Activated T-cell treated with anti-CD3 and anti-CD28 coated beads for 1 hour (primary cell): ENCODE results near the gene IL1R1.

Source experiments
- DNase-seq: peaks from one replicate; pipeline ENCODE4 v3.0.0-alpha.2; 2020; ENCODE audit warnings: low read depth

The IL1R1 gene

GRCh38 chr2:102171946-102172345, 29.4 kb downstream of the IL1R1 start:
- DNase-seq = no peak

- no peak for DNase-seq
Measured at GRCh38 chr2:102172745-102173144, 30.2 kb downstream of the IL1R1 start.

- DNase-seq = no peak
Measured at GRCh38 chr2:102176172-102176571, 33.6 kb downstream of the IL1R1 start.

- no peak for DNase-seq
Measured at GRCh38 chr2:102177814-102178478, 35.4 kb downstream of the IL1R1 start.

GRCh38 chr2:102179061-102179460, 36.5 kb downstream of the IL1R1 start:
- DNase-seq = no peak

GRCh38 chr2:102179788-102180686, 37.5 kb downstream of the IL1R1 start:
- no peak for DNase-seq

GRCh38 chr2:102180687-102180999, 38.1 kb downstream of the IL1R1 start:
- DNase-seq = no peak

GRCh38 chr2:102181376-102181775, 38.8 kb downstream of the IL1R1 start:
- no peak for DNase-seq

- no peak for DNase-seq
Measured at GRCh38 chr2:102181919-102182635, 39.5 kb downstream of the IL1R1 start.

GRCh38 chr2:102184018-102184417, 41.5 kb downstream of the IL1R1 start:
- DNase-seq = no peak

GRCh38 chr2:102184568-102184967, 42.0 kb downstream of the IL1R1 start:
- DNase-seq = no peak

GRCh38 chr2:102185347-102185746, 42.8 kb downstream of the IL1R1 start:
- DNase-seq = no peak

GRCh38 chr2:102186791-102187495, 44.4 kb downstream of the IL1R1 start, which contains the start of gene IL1RL2:
TSS of gene IL1RL2 (plus strand) at chr2:102187023. CDS start at chr2:102187868, 845 bp downstream.
- DNase-seq = no peak

- DNase-seq = peak; percentile 30
Measured at GRCh38 chr2:102187496-102188150, 45.1 kb downstream of the IL1R1 start.

GRCh38 chr2:102190430-102191107, 48.0 kb downstream of the IL1R1 start:
- DNase-seq = no peak

GRCh38 chr2:102191501-102191900, 49.0 kb downstream of the IL1R1 start:
- no peak for DNase-seq

GRCh38 chr2:102193074-102193473, 50.5 kb downstream of the IL1R1 start:
- no peak for DNase-seq

GRCh38 chr2:102194609-102195268, 52.2 kb downstream of the IL1R1 start:
- no peak for DNase-seq

GRCh38 chr2:102197389-102198137, 55.0 kb downstream of the IL1R1 start:
- DNase-seq = no peak

- DNase-seq = no peak
Measured at GRCh38 chr2:102200539-102200938, 58.0 kb downstream of the IL1R1 start.
